ENCODE results near the gene CERKL. TPM values are rescaled to one million over a fixed set of nuclear protein-coding genes. Genes with fewer than 3 reads are reported as not detected.

Gene CERKL
- total and polyA plus RNA-seq, 2 of the 13 experiments (the other 11 are each of a cell fraction or from before 2014, with no cell fraction given), result not detected

- 11% methylated on average over 5 of the region's 6 CpGs for WGBS (ENCODE audit: low lambda C conversion rate)
- no peak for DNase-seq (ENCODE audit: low spot score)
- TF ChIP-seq GATAD1 (CRISPR knock-in tag; IDR thresholded peaks at IDR 0.05) (no peak), ARNT2 (CRISPR knock-in tag; IDR thresholded peaks at IDR 0.05; ENCODE audit: low read depth) (no peak), FOSL1 (CRISPR knock-in tag; IDR thresholded peaks at IDR 0.05; ENCODE audit: borderline replicate concordance) (no peak), ZNF512 (CRISPR knock-in tag; IDR thresholded peaks at IDR 0.05) (no peak), TEAD2 (CRISPR knock-in tag; IDR thresholded peaks at IDR 0.05) (no peak), ZNF343 (CRISPR knock-in tag; IDR thresholded peaks at IDR 0.05) (no peak), PBX2 (CRISPR knock-in tag; IDR thresholded peaks at IDR 0.05) (no peak), RBM22 (optimal IDR thresholded peaks at IDR 0.05; ENCODE audit: low read length) (no peak), ZNF503 (CRISPR knock-in tag; IDR thresholded peaks at IDR 0.05) (no peak)
- TF ChIP-seq, protein P1, sequence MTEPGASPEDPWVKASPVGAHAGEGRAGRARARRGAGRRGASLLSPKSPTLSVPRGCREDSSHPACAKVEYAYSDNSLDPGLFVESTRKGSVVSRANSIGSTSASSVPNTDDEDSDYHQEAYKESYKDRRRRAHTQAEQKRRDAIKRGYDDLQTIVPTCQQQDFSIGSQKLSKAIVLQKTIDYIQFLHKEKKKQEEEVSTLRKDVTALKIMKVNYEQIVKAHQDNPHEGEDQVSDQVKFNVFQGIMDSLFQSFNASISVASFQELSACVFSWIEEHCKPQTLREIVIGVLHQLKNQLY (CRISPR knock-in tag; IDR thresholded peaks at IDR 0.05), result no peak
- Histone ChIP-seq H4K20me1 (ENCODE audit: insufficient read depth, low read length) (no peaks in the 10 kb centered on the region), H3K9ac (ENCODE audit: insufficient read depth, low read depth, low read length) (no peak overlapping the region), H3K79me2 (ENCODE audit: insufficient read depth, low read length) (no peaks in the 10 kb centered on the region), H3K27me3 (ENCODE audit: control insufficient read depth in 1 of 2, insufficient read depth in 2 of 2, low read length in 2 of 2) (no peaks in the 10 kb centered on the region), H2AFZ (ENCODE audit: low read length) (no peak overlapping the region), H3K4me2 (ENCODE audit: low read depth, low read length) (no peak overlapping the region), H3K9me3 (ENCODE audit: low read length) (no peaks in the 10 kb centered on the region), H3K4me1 (ENCODE audit: insufficient read depth, low read length) (no peaks in the 10 kb centered on the region), H3K36me3 (replicated peaks in 1 of 2; ENCODE audit: control insufficient read depth in 1 of 2, insufficient read depth in 2 of 2, low read length in 2 of 2) (no peaks in the 10 kb centered on the region), H3K27ac (ENCODE audit: extremely low read length, insufficient read depth, low read length) (no peak overlapping the region), H3K4me3 (replicated peaks in 1 of 3; ENCODE audit: insufficient read depth in 1 of 3, low read depth in 2 of 3, low read length in 3 of 3) (no peak overlapping the region)
- in situ Hi-C loops (cut with HindIII; ENCODE audit: extremely low pct_ligation_motif_present, low pct_unique_long_range_greater_than_20kb), result no loop called here
- BruUV-seq (replicated peaks), result no TSS peak
- CTCF ChIA-PET (ENCODE audit: low intra/inter-chr PET ratio, low total read pairs), result no interaction called here
- no peak for ATAC-seq
- POLR2A ChIA-PET, result no interaction called here
- intact Hi-C loops (cut with micrococcal nuclease; ENCODE audit: unreplicated experiment), result no loop called here
- FAIRE-seq, result no peak
These were observed 90.4 kb downstream of the CERKL start for GRCh38 chr2:181566334-181567032.
